AG09309 (cell line): ENCODE results near the gene NTRK3.

Experiments
- DNase-seq: peaks from one replicate; pipeline ENCODE4 v3.0.0-alpha.2; 2010; ENCODE audit warnings: low read depth
- H3K4me3 ChIP-seq: 2 replicates; pipeline ENCODE4 v1.5.1; 2011; ENCODE audit warnings: mild to moderate bottlenecking, low read depth, low read length, moderate library complexity; ENCODE audit not compliant: control insufficient read depth
- CTCF ChIP-seq: IDR thresholded peaks from 2 replicates; pipeline ENCODE4 v1.5.1; 2011; ENCODE audit warnings: mild to moderate bottlenecking, low read depth, low read length, inconsistent platforms; ENCODE audit not compliant: insufficient read depth, control insufficient read depth; ENCODE audit errors: missing control alignments

The NTRK3 gene

GRCh38 chr15:88221836-88222235, 34.7 kb downstream of the NTRK3 start:
- DNase-seq = no peak
- TF ChIP-seq CTCF = no peak
- H3K4me3 ChIP-seq = no peak overlapping the region

GRCh38 chr15:88220443-88221335, 35.9 kb downstream of the NTRK3 start:
- no peak for TF ChIP-seq CTCF
- no peak overlapping the region for H3K4me3 ChIP-seq
- DNase-seq = no peak

GRCh38 chr15:88219623-88220022, 36.9 kb downstream of the NTRK3 start:
- TF ChIP-seq CTCF = no peak
- no peak overlapping the region for H3K4me3 ChIP-seq
- DNase-seq = no peak

GRCh38 chr15:88218557-88219221, 37.9 kb downstream of the NTRK3 start:
- no peak overlapping the region for H3K4me3 ChIP-seq
- TF ChIP-seq CTCF = no peak
- DNase-seq = no peak

GRCh38 chr15:88215066-88215648, 41.4 kb downstream of the NTRK3 start:
- H3K4me3 ChIP-seq = no peak overlapping the region
- no peak for DNase-seq
- no peak for TF ChIP-seq CTCF

GRCh38 chr15:88209111-88209510, 47.4 kb downstream of the NTRK3 start:
- no peak for DNase-seq
- H3K4me3 ChIP-seq = no peak overlapping the region
- no peak for TF ChIP-seq CTCF
